Osteoblast (primary cell): Measurements from ENCODE around the gene MACF1. TPM values are rescaled to one million over a fixed set of nuclear protein-coding genes. Genes with fewer than 3 reads are reported as not detected.

Experiments
- DNase-seq: peaks from one replicate; pipeline ENCODE4 v3.0.0; 2011; ENCODE audit warnings: low spot score, mixed read lengths; ENCODE audit not compliant: insufficient read length; ENCODE audit errors: missing footprints
- H2AFZ ChIP-seq: 2 replicates; pipeline ENCODE4 v1.6.0; 2011; ENCODE audit warnings: mild to moderate bottlenecking, low read length
- H3K27ac ChIP-seq: 2 replicates; pipeline ENCODE4 v1.5.1; 2011; ENCODE audit warnings: mild to moderate bottlenecking, low read depth, low read length, moderate library complexity
- H3K27me3 ChIP-seq: 2 replicates; pipeline ENCODE4 v1.6.0; 2012; ENCODE audit warnings: mild to moderate bottlenecking, control low read depth, inconsistent platforms, low read length, moderate library complexity; ENCODE audit not compliant: insufficient read depth
- H3K36me3 ChIP-seq: 2 replicates; pipeline ENCODE4 v1.5.1; 2011; ENCODE audit warnings: mild to moderate bottlenecking, low read length, control low read depth, moderate library complexity; ENCODE audit not compliant: insufficient read depth
- H3K4me1 ChIP-seq: 2 replicates; pipeline ENCODE4 v1.5.1; 2011; ENCODE audit warnings: mild to moderate bottlenecking, low read length, control low read depth, moderate library complexity; ENCODE audit not compliant: insufficient read depth
- H3K4me2 ChIP-seq: 2 replicates; pipeline ENCODE4 v1.6.0; 2011; ENCODE audit warnings: mild to moderate bottlenecking, low read length; ENCODE audit not compliant: insufficient read depth
- H3K4me3 ChIP-seq: fragments of 200-600 bp; sonication (generic); 3 replicates; pipeline ENCODE4 v1.5.1; 2012; ENCODE audit warnings: mild to moderate bottlenecking, low read length, inconsistent platforms; ENCODE audit not compliant: insufficient read depth
- H3K79me2 ChIP-seq: 2 replicates; pipeline ENCODE4 v1.6.0; 2012; ENCODE audit warnings: mild to moderate bottlenecking, low read length, control low read depth, inconsistent platforms; ENCODE audit not compliant: insufficient read depth
- H3K9me3 ChIP-seq: 2 replicates; pipeline ENCODE4 v1.5.1; 2011; ENCODE audit warnings: low read depth, low read length, control low read depth
- H4K20me1 ChIP-seq: 2 replicates; pipeline ENCODE4 v1.6.0; 2012; ENCODE audit warnings: mild to moderate bottlenecking, low read length, control low read depth; ENCODE audit not compliant: insufficient read depth
- total RNA-seq: library from RNA; depleted of rRNA; stranded (reverse); fragments of >200 nt; gene quantifications from 2 replicates; pipeline ENCODE4 v1.2.3, GENCODE V29; 2012
- TF ChIP-seq, protein P1 (sequence below): IDR thresholded peaks from 2 replicates; pipeline ENCODE4 v1.5.1; 2011; ENCODE audit warnings: mild to moderate bottlenecking, low read depth, low read length, moderate library complexity; ENCODE audit errors: extremely low read depth

The MACF1 gene
- total RNA-seq, 1 donor, result 424 TPM

DNA sequence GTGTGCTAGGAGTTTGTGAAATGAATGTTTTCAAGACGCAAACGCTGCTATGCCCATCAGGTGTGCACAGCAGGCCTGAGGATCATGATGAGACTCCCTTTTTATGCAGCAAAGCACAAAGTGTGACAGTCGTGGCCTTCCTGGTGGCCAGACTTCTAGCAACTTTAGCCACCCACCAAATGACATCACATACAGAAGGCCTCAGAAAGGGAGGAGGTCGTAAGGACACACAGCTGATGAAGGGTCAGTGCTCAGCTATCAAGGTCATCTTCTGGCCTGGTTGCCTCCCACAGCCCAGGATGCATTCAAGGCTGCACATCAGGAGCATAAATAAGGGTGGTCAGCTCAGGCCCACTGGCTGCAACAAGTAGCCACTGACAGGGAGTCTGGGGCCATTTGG, 323.6 kb downstream of the MACF1 start:
- Histone ChIP-seq H2AFZ (no peak overlapping the region), H3K4me2 (no peak overlapping the region), H4K20me1 (no peaks in the 10 kb centered on the region), H3K27ac (no peak overlapping the region), H3K4me3 (no peak overlapping the region), H3K36me3 (peaks cover 27% of the 10 kb centered on the region), H3K79me2 (no peaks in the 10 kb centered on the region), H3K9me3 (no peaks in the 10 kb centered on the region), H3K27me3 (no peaks in the 10 kb centered on the region), H3K4me1 (no peaks in the 10 kb centered on the region)
- peak; percentile 51 for DNase-seq
- TF ChIP-seq, protein P1, sequence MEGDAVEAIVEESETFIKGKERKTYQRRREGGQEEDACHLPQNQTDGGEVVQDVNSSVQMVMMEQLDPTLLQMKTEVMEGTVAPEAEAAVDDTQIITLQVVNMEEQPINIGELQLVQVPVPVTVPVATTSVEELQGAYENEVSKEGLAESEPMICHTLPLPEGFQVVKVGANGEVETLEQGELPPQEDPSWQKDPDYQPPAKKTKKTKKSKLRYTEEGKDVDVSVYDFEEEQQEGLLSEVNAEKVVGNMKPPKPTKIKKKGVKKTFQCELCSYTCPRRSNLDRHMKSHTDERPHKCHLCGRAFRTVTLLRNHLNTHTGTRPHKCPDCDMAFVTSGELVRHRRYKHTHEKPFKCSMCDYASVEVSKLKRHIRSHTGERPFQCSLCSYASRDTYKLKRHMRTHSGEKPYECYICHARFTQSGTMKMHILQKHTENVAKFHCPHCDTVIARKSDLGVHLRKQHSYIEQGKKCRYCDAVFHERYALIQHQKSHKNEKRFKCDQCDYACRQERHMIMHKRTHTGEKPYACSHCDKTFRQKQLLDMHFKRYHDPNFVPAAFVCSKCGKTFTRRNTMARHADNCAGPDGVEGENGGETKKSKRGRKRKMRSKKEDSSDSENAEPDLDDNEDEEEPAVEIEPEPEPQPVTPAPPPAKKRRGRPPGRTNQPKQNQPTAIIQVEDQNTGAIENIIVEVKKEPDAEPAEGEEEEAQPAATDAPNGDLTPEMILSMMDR, result no peak

DNA sequence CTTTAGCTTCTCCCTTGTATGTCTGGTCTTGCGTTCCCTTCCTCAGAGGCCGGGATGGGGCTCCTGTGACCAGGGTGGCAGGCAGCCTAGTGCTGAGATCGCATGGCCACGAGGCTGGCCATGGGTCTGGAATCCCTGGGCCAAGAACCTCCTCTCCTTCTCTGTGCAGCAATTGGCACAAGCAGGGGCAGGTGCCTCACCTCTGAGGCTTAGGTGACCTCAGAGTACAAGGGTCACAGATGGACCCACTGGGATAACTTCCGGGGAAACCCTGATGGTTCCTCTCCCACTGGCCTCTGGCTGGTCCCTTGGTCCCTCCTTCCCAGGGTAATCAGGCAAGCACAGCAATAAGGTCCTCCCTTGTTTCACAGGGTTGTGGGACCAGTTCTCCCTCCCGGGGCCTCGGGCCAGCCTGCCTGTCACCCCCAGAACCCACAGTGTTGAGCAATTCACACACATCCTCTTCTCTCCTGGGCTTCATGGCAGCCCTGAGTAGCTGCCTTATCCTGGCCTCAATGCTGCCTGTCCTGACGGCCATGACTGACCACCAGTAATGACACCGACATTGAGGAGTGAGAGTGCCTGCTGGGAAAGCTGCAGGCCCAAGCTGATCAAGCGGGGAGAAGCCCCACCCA, 325.5 kb downstream of the MACF1 start:
- no peak overlapping the region for H2AFZ ChIP-seq
- peak; percentile 48 for DNase-seq
- TF ChIP-seq, protein P1, result no peak

DNA sequence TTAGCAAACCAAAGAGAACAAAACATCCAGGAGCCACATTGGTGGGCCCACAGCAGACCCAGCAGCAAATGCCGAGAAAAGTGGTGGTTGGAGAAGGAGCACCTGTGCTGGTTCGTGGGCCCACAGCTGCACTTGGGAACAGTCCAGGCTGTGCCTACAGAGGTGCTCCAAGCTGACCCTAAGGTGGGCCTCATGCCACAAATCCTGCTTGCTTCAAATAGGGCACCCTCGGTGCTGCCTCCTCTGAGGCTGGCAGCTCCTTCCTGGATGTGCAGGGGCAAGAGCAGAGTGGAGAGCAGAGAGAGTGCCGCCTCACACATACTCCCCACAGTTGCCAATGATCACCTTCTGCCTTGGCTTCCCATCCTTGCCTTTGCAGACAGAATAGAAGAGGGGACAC, 327.0 kb downstream of the MACF1 start:
- H3K79me2 ChIP-seq, result no peaks in the 10 kb centered on the region

More for the DNA sequence above, 325.5 kb downstream of the MACF1 start:
- Histone ChIP-seq H3K27me3 (no peaks in the 10 kb centered on the region), H4K20me1 (no peaks in the 10 kb centered on the region), H3K4me2 (no peak overlapping the region), H3K79me2 (no peaks in the 10 kb centered on the region), H3K9me3 (no peaks in the 10 kb centered on the region), H3K4me3 (no peak overlapping the region), H3K4me1 (no peaks in the 10 kb centered on the region), H3K27ac (no peak overlapping the region), H3K36me3 (peaks cover 27% of the 10 kb centered on the region)

DNA sequence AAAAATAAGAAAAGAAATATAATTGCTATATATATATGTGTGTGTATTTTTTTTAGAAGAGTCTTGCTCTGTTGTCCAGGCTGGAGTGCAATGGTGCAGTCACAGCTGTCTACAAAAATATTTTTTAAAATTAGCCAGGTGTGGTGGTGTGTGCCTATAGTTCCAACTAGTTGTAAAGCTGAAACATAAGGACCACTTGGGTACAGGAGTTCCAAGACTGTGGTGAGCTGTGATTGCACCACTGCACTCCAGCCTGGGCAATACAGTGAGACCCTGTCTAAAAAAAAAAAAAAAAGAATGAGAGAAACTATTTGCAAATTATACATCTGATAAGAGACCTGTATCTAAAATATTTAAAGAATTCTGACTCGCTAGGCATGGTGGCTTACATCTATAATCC, 328.9 kb downstream of the MACF1 start:
- TF ChIP-seq, protein P1, result no peak
- H4K20me1 ChIP-seq, result no peaks in the 10 kb centered on the region
- H3K4me1 ChIP-seq, result no peaks in the 10 kb centered on the region
- no peak overlapping the region for H3K27ac ChIP-seq
- DNase-seq, result no peak
- H3K27me3 ChIP-seq, result no peaks in the 10 kb centered on the region
- H3K9me3 ChIP-seq, result no peaks in the 10 kb centered on the region
- no peaks in the 10 kb centered on the region for H3K79me2 ChIP-seq
- H2AFZ ChIP-seq, result no peak overlapping the region
- no peak overlapping the region for H3K4me3 ChIP-seq
- no peak overlapping the region for H3K4me2 ChIP-seq
- H3K36me3 ChIP-seq, result peaks cover 16% of the 10 kb centered on the region

More for the DNA sequence above, 327.0 kb downstream of the MACF1 start:
- no peaks in the 10 kb centered on the region for H3K27me3 ChIP-seq
- no peaks in the 10 kb centered on the region for H4K20me1 ChIP-seq
- peaks cover 27% of the 10 kb centered on the region for H3K36me3 ChIP-seq
- H3K4me2 ChIP-seq, result no peak overlapping the region
- no peaks in the 10 kb centered on the region for H3K9me3 ChIP-seq
- peak; percentile 23 for DNase-seq
- no peak overlapping the region for H2AFZ ChIP-seq
- TF ChIP-seq, protein P1, result no peak
- no peak overlapping the region for H3K4me3 ChIP-seq
- no peaks in the 10 kb centered on the region for H3K4me1 ChIP-seq
- H3K27ac ChIP-seq, result no peak overlapping the region

Other genes starting within 250 kb of the MACF1 start
- 35.1 and 42.1 TPM in 2 replicates for gene AKIRIN1, start 213.4 kb upstream of the MACF1 start, total RNA-seq
- 240 and 243 TPM in 2 replicates for gene NDUFS5, start 178.3 kb upstream of the MACF1 start, total RNA-seq